Testis (tissue), 5 donors: ENCODE results near the gene RPL7L1. TPM values are rescaled to one million over a fixed set of nuclear protein-coding genes. Genes with fewer than 3 reads are reported as not detected.

Experiments
- DNase-seq: peaks from one replicate; pipeline ENCODE4 v3.0.0-alpha.2; 2019
- H3K27ac ChIP-seq, 2 donors: fragments of 200-600 bp; sonication (generic); one replicate each; pipeline ENCODE4 v1.5.1; 2019
- H3K27me3 ChIP-seq: fragments of 200-600 bp; sonication (generic); one replicate; pipeline ENCODE4 v1.5.1; 2019
- H3K36me3 ChIP-seq: fragments of 200-600 bp; sonication (generic); one replicate; pipeline ENCODE4 v1.5.1; 2017; ENCODE audit warnings: low read depth; ENCODE audit errors: missing control alignments
- H3K4me1 ChIP-seq: fragments of 200-600 bp; sonication (generic); one replicate; pipeline ENCODE4 v1.5.1; 2019
- H3K4me3 ChIP-seq, 2 donors: fragments of 200-600 bp; sonication (generic); one replicate each; pipeline ENCODE4 v1.5.1; 2017 to 2019
- H3K9me3 ChIP-seq: fragments of 200-600 bp; sonication (generic); one replicate; pipeline ENCODE4 v1.5.1; 2017
- CTCF ChIP-seq, 3 experiments: fragments of 450-650 bp in 2 of 3; fragments of 200-600 bp in 1 of 3; sonication (generic) in 1 of 3; IDR thresholded peaks; one replicate each; pipeline ENCODE4 v1.5.1; 2016 to 2019; ENCODE audit warnings: antibody characterized with exemption in 3 of 3, mild to moderate bottlenecking in 2 of 3, moderate library complexity in 1 of 3
- POLR2A ChIP-seq: fragments of 450-650 bp; IDR thresholded peaks from one replicate; pipeline ENCODE4 v1.6.1; 2017; ENCODE audit warnings: antibody characterized with exemption, mild to moderate bottlenecking, moderate library complexity
- WGBS, 2 donors: methylation state at CpG; one replicate each; pipeline ENCODE4 v1.1.5; 2018; 5-methylcytosine and 5-hydroxymethylcytosine counted together
- intact Hi-C: fragments of 100-400 bp; cut with DNase I; formaldehyde crosslinking; loops from one replicate; pipeline ENCODE4 v1.15.1; 2023; ENCODE audit warnings: low total_unique reads
- long read RNA-seq, 2 donors: transcript quantifications; one replicate each; lab custom pipeline, GENCODE V29; 2026
- polyA plus RNA-seq: library from polyadenylated mRNA; stranded (reverse); fragments of 350-450 nt; fragmentation: Illumina TruSeq; extraction: RNeasy Lipid Tissue Mini Kit (QIAGEN cat#74804); gene quantifications from one replicate; pipeline ENCODE4 v1.2.3, GENCODE V29; 2014; ENCODE audit warnings: low read depth, low replicate concordance; ENCODE audit not compliant: insufficient read depth
- total RNA-seq, 2 donors: library from RNA; depleted of rRNA; stranded (reverse); fragments of >200 nt; gene quantifications; one replicate each; pipeline ENCODE4 v1.2.3, GENCODE V29; 2016

Gene RPL7L1
- total RNA-seq (10 to 100 TPM; 62.6 to 66.8 TPM), polyA plus RNA-seq (51.4 TPM)
- long read RNA-seq, donor 1, full-length matches to known transcripts: 10 of 16 reads
- long read RNA-seq, donor 1, partial matches to known transcripts: 6 of 16 reads
- long read RNA-seq, donor 1, other reads (novel, unspliced or antisense): 0 of 16 reads
- long read RNA-seq, donor 2, full-length matches to known transcripts: 5 of 5 reads
- long read RNA-seq, donor 2, partial matches to known transcripts: 0 of 5 reads
- long read RNA-seq, donor 2, other reads (novel, unspliced or antisense): 0 of 5 reads

DNA sequence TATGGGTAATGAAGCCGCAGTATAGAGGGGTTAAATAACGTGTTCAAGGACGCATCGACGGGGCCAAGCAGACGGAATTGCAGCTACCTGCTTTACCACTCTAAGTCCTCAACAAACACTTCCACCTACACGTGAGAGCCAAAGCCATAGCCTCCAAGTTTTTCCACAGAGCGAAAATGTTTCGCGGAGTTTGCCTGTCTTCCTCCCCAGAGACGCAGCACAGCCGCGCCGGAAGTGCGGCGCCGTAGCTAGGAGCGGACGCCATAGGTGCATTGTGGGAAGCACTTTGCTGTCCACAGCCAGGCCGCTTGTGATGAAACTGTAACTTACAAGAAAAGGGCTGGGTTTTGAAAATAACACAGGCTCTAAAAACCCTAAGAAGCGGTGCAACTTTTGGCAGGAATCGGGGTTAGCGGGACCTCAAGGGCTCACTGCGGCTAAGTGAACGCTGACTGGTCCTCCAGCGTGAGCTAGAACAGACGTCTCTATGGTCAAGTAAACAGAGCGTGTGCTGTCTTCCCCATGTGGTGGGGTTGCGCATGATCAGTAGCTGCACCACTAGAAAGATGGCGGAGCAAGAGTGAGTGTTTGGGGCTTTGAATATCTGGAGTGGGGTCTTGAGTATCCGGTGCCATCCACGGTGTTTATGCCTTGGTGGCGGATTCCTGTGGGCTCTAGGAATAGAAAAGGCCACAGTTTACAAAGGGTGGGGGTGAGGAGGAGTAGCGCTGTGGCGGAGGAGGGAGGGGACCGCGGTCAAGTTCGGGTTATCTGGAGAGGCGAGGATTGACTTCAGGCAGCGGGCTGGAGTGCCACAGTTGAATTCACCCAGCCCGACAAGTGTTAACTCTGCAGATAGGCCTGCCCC lies at the start of gene RPL7L1:
RPL7L1 (plus strand) TSS at position 245 of the 868 bp plus-strand sequence; CDS start at position 540, 295 bp downstream.
- DNase-seq: peak; percentile 92
- Histone ChIP-seq H3K4me1 (peaks cover 16% of the 10 kb centered on the region), H3K36me3 (no peaks in the 10 kb centered on the region), H3K27ac (peak within 1 kb of the TSS; percentile 79 to 98), H3K4me3 (peak within 1 kb of the TSS; percentile 75 to 83), H3K27me3 (no peaks in the 10 kb centered on the region), H3K9me3 (no peaks in the 10 kb centered on the region)
- TF ChIP-seq POLR2A (no peak), CTCF (IDR thresholded peaks at IDR 0.05) (peak in 1 of 3 experiments; percentile 48)
- 1% methylated on average over 30 to 41 of the region's 41 CpGs for WGBS, 2 donors
- intact Hi-C loops: loop anchor here (10.0 kb wide), 2 partner anchors 155 to 215 kb away; partner anchors contain the start of gene PRPH2

- no peak overlapping the region for H3K4me3 ChIP-seq
- no peak overlapping the region for H3K27ac ChIP-seq
- no peaks in the 10 kb centered on the region for H3K27me3 ChIP-seq
- no peaks in the 10 kb centered on the region for H3K36me3 ChIP-seq
- no peaks in the 10 kb centered on the region for H3K4me1 ChIP-seq
- TF ChIP-seq CTCF (IDR thresholded peaks at IDR 0.05) (no peak), POLR2A (no peak)
- intact Hi-C loops: no loop called here
- H3K9me3 ChIP-seq: no peaks in the 10 kb centered on the region
- 90 to 92% methylated on average over 3 of the region's 3 CpGs for WGBS, 2 donors
- no peak for DNase-seq
Observed at GRCh38 chr6:42831237-42831636, 48.2 kb upstream of the RPL7L1 start.

DNA sequence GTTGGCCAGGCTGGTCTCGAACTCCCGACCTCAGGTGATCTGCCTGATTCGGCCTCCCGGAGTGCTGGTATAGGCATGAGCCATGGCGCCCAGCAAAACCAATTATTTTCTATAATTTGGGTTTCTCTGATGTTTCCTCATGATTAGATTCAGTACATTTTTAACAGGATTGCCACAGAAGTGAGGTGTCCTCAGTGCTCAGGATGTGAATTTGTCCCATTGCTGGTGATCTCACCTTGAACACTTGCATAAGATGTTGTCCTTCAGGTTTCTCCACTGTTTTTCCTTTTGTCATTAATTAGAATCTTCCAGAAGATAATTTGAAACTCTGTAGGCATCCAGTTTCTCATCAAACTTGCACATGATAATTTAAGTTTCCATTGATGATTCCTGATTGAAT lies 45.4 kb upstream of the RPL7L1 start:
- no peaks in the 10 kb centered on the region for H3K9me3 ChIP-seq
- H3K4me1 ChIP-seq: no peaks in the 10 kb centered on the region
- H3K36me3 ChIP-seq: no peaks in the 10 kb centered on the region
- 96 to 98% methylated on average over 5 of the region's 5 CpGs for WGBS, 2 donors
- no peak for DNase-seq
- no peak for TF ChIP-seq POLR2A
- no peak for TF ChIP-seq CTCF (IDR thresholded peaks at IDR 0.05)
- H3K4me3 ChIP-seq: no peak overlapping the region
- intact Hi-C loops: no loop called here
- no peak overlapping the region for H3K27ac ChIP-seq
- H3K27me3 ChIP-seq: no peaks in the 10 kb centered on the region

DNA sequence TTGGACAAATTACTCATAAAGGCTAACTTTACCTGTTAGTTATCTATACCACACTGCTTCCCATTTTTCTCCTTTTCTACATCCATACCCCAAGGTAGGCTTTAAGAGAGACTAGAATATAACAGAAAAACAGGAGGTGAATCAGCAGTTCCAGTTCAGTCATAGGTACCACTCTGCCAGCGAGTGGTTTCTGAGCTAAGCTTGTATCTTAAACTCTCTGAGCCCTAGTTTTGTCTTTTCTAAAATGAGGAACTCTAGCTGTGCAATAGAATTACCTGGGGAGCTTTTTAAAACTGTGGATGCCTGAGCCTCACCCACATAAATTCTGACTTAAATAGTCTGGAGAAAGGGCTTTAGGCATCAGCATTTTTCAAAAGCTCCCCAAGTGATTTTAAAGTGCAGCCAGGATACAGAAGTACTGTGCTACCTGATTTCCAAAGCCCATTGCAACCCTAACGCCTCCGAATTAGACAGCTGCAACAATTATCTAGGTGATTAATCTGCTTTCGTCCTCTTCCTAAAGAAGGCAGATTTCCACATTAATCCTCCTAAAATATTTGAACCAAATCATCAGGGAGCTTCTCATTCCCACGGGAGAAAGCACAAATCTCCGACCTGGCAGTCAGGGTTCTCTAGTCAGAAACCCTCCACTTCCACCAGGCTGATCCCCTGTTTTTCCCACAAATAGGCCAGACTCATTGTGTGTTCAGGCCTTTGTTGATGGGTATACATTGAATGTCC lies 37.4 kb upstream of the RPL7L1 start:
- DNase-seq: no peak
- no peak for TF ChIP-seq POLR2A
- no peak for TF ChIP-seq CTCF (IDR thresholded peaks at IDR 0.05)
- intact Hi-C loops: no loop called here
- WGBS, 2 donors: 71 to 81% methylated on average over 6 of the region's 6 CpGs
- no peaks in the 10 kb centered on the region for H3K27me3 ChIP-seq
- no peak overlapping the region for H3K27ac ChIP-seq
- no peaks in the 10 kb centered on the region for H3K4me1 ChIP-seq
- no peaks in the 10 kb centered on the region for H3K36me3 ChIP-seq
- H3K4me3 ChIP-seq: no peak overlapping the region
- H3K9me3 ChIP-seq: no peaks in the 10 kb centered on the region
